PC-3 (cell line): ENCODE measurements around the gene CD19.

ENCODE experiments used
- EZH2phosphoT487 ChIP-seq: fragments of 300-600 bp; sonication (generic); IDR thresholded peaks from 2 replicates; pipeline ENCODE4 v1.6.1; 2018; ENCODE audit warnings: mild to moderate bottlenecking, antibody characterized with exemption, low read length, borderline replicate concordance
- TF ChIP-seq, protein P1 (sequence below): fragments of 300-600 bp; sonication (generic); conservative IDR thresholded peaks from 2 replicates; pipeline ENCODE4 v1.5.1; 2017; ENCODE audit warnings: antibody characterized with exemption, low read depth, mild to moderate bottlenecking, low read length

DNA sequence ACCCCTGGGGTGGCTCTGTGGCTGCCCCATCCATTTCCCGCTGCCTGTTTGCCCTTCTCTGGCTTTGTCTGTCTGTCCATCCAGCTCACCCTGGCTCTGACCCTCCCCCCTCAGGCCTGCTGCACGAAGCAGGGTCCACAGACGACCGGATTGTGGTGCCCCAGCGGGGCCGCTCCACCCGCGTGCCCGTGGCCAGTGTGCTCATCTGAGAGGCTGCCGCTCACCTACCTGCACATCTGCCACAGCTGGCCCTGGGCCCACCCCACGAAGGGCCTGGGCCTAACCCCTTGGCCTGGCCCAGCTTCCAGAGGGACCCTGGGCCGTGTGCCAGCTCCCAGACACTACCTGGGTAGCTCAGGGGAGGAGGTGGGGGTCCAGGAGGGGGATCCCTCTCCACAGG is 52.3 kb downstream of the CD19 start:
- TF ChIP-seq EZH2phosphoT487, result no peak
- TF ChIP-seq, protein P1, sequence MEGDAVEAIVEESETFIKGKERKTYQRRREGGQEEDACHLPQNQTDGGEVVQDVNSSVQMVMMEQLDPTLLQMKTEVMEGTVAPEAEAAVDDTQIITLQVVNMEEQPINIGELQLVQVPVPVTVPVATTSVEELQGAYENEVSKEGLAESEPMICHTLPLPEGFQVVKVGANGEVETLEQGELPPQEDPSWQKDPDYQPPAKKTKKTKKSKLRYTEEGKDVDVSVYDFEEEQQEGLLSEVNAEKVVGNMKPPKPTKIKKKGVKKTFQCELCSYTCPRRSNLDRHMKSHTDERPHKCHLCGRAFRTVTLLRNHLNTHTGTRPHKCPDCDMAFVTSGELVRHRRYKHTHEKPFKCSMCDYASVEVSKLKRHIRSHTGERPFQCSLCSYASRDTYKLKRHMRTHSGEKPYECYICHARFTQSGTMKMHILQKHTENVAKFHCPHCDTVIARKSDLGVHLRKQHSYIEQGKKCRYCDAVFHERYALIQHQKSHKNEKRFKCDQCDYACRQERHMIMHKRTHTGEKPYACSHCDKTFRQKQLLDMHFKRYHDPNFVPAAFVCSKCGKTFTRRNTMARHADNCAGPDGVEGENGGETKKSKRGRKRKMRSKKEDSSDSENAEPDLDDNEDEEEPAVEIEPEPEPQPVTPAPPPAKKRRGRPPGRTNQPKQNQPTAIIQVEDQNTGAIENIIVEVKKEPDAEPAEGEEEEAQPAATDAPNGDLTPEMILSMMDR, result no peak
